ENCODE data around the gene BAD.

BAD gene

GRCh38 chr11:64284048-64284961, at the start of gene BAD:
BAD (minus strand) TSS chr11:64284665; CDS start chr11:64284368, 297 bp downstream.
- H3K9me3 ChIP-seq, result no peaks in the 10 kb centered on the region
- intact Hi-C loops (cut with DNase I; ENCODE audit: low total_unique reads), result no loop called here
- H3K4me3 ChIP-seq, result peak within 1 kb of the TSS; percentile 82 to 90
- peaks cover 4 to 26% (median 9%) of the 10 kb centered on the region in 3 donors for H3K36me3 ChIP-seq
- H3K27me3 ChIP-seq, result peaks cover 0 to 11% of the 10 kb centered on the region in 2 donors
- DNase-seq, result peak; percentile 94 to 97
- peaks cover 0 to 32% (median 27%) of the 10 kb centered on the region in 4 donors for H3K4me1 ChIP-seq
- TF ChIP-seq CTCF (IDR thresholded peaks at IDR 0.05), result no peak
- H3K27ac ChIP-seq, result peak within 1 kb of the TSS; percentile 98

GRCh38 chr11:64333556-64333955, 49.1 kb upstream of the BAD start:
- Histone ChIP-seq H3K27ac (no peak overlapping the region), H3K36me3 (no peaks in the 10 kb centered on the region), H3K9me3 (no peaks in the 10 kb centered on the region), H3K27me3 (no peaks in the 10 kb centered on the region), H3K4me1 (peaks cover 0 to 30% (median 22%) of the 10 kb centered on the region in 4 donors), H3K4me3 (no peak overlapping the region)
- no peak for TF ChIP-seq CTCF (IDR thresholded peaks at IDR 0.05)
- DNase-seq, result no peak
- intact Hi-C loops (cut with DNase I; ENCODE audit: low total_unique reads), result no loop called here

- Histone ChIP-seq H3K27ac (no peak overlapping the region), H3K4me1 (peaks cover 0 to 30% (median 22%) of the 10 kb centered on the region in 4 donors), H3K36me3 (no peaks in the 10 kb centered on the region), H3K4me3 (no peak overlapping the region), H3K9me3 (no peaks in the 10 kb centered on the region), H3K27me3 (no peaks in the 10 kb centered on the region)
- no peak for TF ChIP-seq CTCF (IDR thresholded peaks at IDR 0.05)
- peak in 1 of 2 donors; percentile 55 for DNase-seq
- intact Hi-C loops (cut with DNase I; ENCODE audit: low total_unique reads), result no loop called here
These were observed 47.3 kb upstream of the BAD start for GRCh38 chr11:64331569-64332371.

GRCh38 chr11:64330888-64331287, 46.4 kb upstream of the BAD start:
- H3K4me1 ChIP-seq, result peaks cover 0 to 30% (median 22%) of the 10 kb centered on the region in 4 donors
- H3K27me3 ChIP-seq, result no peaks in the 10 kb centered on the region
- H3K9me3 ChIP-seq, result no peaks in the 10 kb centered on the region
- no peak overlapping the region for H3K4me3 ChIP-seq
- no peaks in the 10 kb centered on the region for H3K36me3 ChIP-seq
- no peak for TF ChIP-seq CTCF (IDR thresholded peaks at IDR 0.05)
- no peak overlapping the region for H3K27ac ChIP-seq
- no peak for DNase-seq
- intact Hi-C loops (cut with DNase I; ENCODE audit: low total_unique reads), result no loop called here

- Histone ChIP-seq H3K36me3 (peaks cover 0 to 2% (median 0%) of the 10 kb centered on the region in 3 donors), H3K9me3 (no peaks in the 10 kb centered on the region)
- intact Hi-C loops (cut with DNase I; ENCODE audit: low total_unique reads), result no loop called here
These were observed 43.5 kb upstream of the BAD start for GRCh38 chr11:64327993-64328392.

More at GRCh38 chr11:64327993-64328392, 43.5 kb upstream of the BAD start:
- no peak overlapping the region for H3K27ac ChIP-seq
- H3K27me3 ChIP-seq, result no peaks in the 10 kb centered on the region
- H3K4me3 ChIP-seq, result no peak overlapping the region
- H3K4me1 ChIP-seq, result peaks cover 0 to 31% (median 22%) of the 10 kb centered on the region in 4 donors
- no peak for DNase-seq
- TF ChIP-seq CTCF (IDR thresholded peaks at IDR 0.05), result no peak

Measured in tibial artery (tissue), 4 donors.